Endothelial cell of hepatic sinusoid (primary cell): ENCODE data around the gene MYBL2.

ENCODE experiments used
- in situ Hi-C: cut with HindIII; loops from 2 replicates; pipeline ENCODE4 v1.10.0; 2017; ENCODE audit warnings: low sequenced_read_pairs

Gene MYBL2

GRCh38 chr20:43749734-43750294, 82.9 kb downstream of the MYBL2 start:
- in situ Hi-C loops: loop anchor here (25.0 kb wide), 2 partner anchors 187 to 337 kb away; no protein-coding TSS in a partner anchor

- in situ Hi-C loops: loop anchor here (25.0 kb wide), 2 partner anchors 187 to 337 kb away; no protein-coding TSS in a partner anchor
Observed at GRCh38 chr20:43750774-43751166, 83.9 kb downstream of the MYBL2 start.

- in situ Hi-C loops: loop anchor here (25.0 kb wide), 2 partner anchors 186 to 336 kb away; no protein-coding TSS in a partner anchor
Observed at GRCh38 chr20:43751167-43752050, 84.5 kb downstream of the MYBL2 start.

- in situ Hi-C loops: loop anchor here (25.0 kb wide), 2 partner anchors 185 to 335 kb away; no protein-coding TSS in a partner anchor
Observed at GRCh38 chr20:43752051-43752360, 85.1 kb downstream of the MYBL2 start.

GRCh38 chr20:43752561-43753301, 85.8 kb downstream of the MYBL2 start:
- in situ Hi-C loops: loop anchor here (25.0 kb wide), 2 partner anchors 185 to 335 kb away; no protein-coding TSS in a partner anchor

GRCh38 chr20:43755390-43755789, 88.5 kb downstream of the MYBL2 start:
- in situ Hi-C loops: loop anchor here (25.0 kb wide), 2 partner anchors 182 to 332 kb away; no protein-coding TSS in a partner anchor

- in situ Hi-C loops: loop anchor here (25.0 kb wide), 2 partner anchors 181 to 331 kb away; no protein-coding TSS in a partner anchor
Observed at GRCh38 chr20:43755851-43756250, 88.9 kb downstream of the MYBL2 start.

GRCh38 chr20:43757888-43758287, 91.0 kb downstream of the MYBL2 start:
- in situ Hi-C loops: loop anchor here (25.0 kb wide), 2 partner anchors 179 to 329 kb away; no protein-coding TSS in a partner anchor

- in situ Hi-C loops: loop anchor here (25.0 kb wide), 2 partner anchors 176 to 326 kb away; no protein-coding TSS in a partner anchor
Observed at GRCh38 chr20:43761386-43762340, 94.7 kb downstream of the MYBL2 start.

- in situ Hi-C loops: loop anchor here (25.0 kb wide), 2 partner anchors 174 to 324 kb away; no protein-coding TSS in a partner anchor
Observed at GRCh38 chr20:43762911-43763310, 96.0 kb downstream of the MYBL2 start.

- in situ Hi-C loops: loop anchor here (25.0 kb wide), 2 partner anchors 171 to 321 kb away; no protein-coding TSS in a partner anchor
Observed at GRCh38 chr20:43765916-43766315, 99.0 kb downstream of the MYBL2 start.
